SHP77 treated with DMSO at 0.1 percent for 48 hours (cell line): ENCODE data around the gene ZNHIT6.

Experiments used
- DNase-seq: peaks from one replicate; lab custom pipeline; 2025; lab: John Stamatoyannopoulos, UW

ZNHIT6 gene

DNA sequence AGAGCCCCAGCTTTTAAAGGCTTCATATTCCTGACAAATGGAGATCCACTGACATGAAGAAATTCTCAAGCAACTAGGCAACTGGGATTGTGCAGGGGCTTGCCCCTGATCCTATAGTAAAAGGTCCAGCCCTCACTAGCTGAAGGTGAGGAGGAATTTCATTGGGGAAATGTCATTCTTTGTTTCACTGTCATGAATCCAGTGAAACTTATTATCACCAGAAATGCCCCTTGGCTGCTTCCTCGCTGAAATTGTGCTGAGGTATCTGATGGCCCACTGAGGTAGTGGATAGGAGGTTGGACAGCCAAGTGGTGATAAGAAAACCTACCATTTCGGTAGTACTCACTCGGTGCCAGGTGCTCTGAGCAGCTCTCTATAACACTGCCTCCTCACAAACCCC lies 91.5 kb downstream of the ZNHIT6 start:
- no peak for DNase-seq

DNA sequence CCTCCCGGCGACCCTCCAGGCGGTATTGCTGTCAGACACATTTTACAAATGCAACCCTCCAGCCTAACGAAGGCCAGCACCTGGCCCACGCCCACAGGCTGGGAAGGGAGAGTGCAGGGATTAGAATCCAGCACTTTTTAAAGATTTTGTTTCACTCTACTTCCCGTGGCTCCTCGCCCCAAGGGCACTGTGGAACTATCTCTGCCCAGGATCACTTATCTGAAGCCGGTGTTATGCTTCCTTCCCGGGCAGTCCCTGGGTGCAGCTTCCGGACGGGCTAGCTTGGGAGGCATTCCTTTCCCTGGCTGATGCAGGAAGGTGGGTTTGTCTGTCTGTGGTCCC lies 91.9 kb downstream of the ZNHIT6 start:
- DNase-seq: no peak

DNA sequence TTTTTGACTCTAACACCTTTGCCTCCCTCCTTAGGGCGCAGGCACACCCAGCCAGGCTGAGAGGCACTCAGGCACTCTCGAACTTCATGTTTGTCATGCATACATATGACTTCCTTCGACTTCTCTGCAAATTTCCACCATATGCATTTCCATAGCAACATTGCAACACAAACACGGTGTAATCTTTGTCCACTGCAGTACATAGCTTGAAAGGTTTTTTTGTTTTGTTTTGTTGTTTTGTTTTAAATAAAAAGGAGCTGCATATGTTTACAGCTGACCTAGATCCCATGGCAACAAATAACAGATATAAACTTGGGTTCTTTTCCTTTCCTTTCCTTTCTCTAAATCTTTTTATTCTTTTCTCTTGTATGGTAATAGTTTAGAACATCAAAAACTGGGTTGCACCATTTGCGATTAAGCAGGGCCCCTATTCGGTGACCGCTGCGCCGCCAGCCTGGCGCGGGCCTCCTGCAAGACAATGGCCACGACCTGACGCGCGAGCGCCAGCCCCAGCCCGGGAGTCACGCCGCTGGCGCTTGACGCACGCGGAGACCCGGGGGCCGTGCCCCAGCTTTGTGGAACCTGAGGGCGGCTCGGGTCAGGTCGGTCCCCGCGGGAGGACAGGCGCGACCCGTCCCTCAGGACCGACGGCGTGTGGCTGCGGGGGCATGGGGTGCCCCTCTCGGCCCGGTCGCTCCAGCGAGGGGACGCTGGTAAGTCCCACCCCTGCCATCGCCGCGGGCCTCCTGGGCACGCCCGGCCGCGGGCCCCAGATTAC lies 92.5 kb downstream of the ZNHIT6 start:
- no peak for DNase-seq

DNA sequence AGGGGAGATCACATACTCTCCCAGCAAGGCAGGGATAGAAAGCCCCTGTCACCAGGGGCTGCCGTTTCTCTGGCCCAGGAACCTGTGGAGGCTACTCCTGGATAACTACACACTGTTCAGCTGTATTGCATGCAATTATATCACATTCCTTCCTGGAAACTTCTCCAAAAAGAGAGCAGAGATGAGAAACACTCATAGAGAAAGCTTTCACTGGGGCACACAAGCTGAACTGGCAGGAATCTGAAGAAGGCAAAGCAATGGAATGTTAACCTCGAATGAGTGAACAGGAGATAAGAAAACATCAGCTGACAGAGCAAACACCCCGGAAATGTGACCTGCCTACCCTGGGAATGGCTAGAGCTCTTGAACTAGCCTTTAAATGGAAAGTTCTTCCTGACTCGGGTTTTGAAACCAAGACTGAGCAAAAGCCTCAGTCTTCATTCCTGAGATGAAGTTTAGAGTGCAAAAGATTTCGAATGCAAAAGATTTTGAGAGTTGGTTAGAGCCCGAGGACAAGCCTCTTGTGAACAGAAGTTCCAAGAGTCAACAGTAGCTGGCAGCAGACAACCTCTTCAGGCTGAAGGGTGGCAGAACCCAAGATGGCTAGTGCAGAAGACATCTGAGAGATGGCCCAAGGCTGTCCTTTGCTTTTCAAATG lies 95.4 kb downstream of the ZNHIT6 start:
- no peak for DNase-seq

DNA sequence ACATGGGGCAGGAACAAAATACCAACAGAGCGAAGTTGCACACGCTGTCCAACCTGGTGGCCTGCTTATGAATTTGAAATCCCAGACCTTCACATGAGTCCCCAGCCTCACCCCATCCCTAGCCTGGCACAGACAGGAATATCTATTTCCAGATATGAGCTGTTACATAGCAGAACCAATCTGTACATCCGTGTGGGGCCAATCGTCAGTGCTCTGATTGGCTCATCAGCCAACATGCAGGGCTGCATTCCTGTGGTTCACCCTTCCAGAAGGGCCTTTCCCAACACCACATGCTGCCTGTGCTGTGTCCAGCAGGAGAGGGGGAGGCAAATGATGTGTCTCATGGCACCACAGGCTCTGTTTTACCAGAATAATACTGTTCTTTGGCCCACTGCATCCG lies 96.4 kb downstream of the ZNHIT6 start:
- no peak for DNase-seq

DNA sequence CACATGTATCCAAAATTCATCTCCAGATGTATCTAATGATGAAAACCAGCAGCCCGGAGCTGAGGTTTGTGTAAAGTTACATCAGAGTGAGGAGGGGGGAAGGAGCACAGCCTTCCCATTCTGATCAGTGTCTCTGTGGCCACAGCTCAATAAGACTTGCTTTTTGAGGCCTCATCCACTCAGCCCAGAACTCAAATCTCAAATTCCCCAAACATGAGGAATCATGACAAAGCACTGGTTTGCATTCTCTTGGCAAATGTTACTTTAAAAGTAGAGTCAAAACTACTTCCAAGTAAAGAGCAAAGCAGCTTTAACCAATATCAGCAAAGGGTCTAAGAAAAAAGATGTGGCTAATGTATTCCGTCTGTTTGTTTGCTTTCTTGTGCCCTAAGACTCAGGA lies 96.8 kb downstream of the ZNHIT6 start:
- DNase-seq: no peak

DNA sequence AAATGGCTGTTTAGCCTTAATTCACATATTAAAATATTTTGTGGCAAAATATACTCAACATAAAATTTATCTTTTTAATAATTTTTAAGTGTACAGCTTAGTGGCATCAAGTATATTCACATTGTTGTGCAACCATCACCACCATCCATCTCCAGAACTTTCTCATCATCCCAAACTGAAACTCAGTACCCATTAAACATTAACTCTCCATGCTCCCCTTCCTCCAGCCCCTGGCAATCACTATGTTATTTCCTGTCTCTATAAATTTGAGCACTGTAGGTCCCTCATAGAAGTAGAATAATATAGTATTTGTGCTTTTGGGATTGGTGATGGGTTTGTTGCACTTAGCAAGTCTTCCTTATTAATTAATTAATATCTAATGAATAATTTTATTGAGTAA lies 98.3 kb downstream of the ZNHIT6 start:
- no peak for DNase-seq

DNA sequence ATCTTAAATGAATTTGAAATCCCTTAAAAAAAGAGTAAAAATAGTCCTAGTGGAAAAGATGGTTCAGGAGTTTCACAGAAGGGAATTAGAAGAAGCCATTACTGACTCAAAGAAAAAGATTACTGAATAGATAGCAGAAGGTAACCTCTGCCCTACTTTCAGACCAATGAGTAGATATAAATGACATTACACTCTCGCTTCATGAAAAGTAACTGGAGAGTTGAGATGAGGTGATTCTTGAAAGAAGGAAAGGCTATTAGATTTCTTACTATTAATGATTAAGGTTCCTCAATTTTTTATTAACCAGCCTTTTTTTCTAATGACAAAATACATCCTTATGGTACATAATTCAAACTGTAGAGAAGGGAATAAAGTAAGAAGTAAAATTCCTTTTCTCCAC lies 99.4 kb downstream of the ZNHIT6 start:
- DNase-seq: no peak

DNA sequence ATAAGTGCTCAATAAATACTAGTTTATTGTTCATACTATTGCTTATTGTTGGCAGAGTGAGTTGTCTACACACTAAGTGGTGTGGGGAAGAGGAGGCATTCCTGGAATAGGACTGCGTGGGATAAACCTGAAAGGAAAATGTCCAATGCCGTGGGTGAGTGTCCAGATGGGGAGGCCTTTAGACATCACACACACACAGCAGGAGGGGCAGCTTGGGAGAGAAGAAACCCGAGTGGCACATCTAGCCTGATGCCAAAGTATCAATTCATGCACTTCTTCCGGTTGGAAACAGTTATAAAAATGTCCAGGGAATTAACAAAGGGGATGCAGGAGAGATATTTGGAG lies 100.3 kb downstream of the ZNHIT6 start:
- DNase-seq: no peak

DNA sequence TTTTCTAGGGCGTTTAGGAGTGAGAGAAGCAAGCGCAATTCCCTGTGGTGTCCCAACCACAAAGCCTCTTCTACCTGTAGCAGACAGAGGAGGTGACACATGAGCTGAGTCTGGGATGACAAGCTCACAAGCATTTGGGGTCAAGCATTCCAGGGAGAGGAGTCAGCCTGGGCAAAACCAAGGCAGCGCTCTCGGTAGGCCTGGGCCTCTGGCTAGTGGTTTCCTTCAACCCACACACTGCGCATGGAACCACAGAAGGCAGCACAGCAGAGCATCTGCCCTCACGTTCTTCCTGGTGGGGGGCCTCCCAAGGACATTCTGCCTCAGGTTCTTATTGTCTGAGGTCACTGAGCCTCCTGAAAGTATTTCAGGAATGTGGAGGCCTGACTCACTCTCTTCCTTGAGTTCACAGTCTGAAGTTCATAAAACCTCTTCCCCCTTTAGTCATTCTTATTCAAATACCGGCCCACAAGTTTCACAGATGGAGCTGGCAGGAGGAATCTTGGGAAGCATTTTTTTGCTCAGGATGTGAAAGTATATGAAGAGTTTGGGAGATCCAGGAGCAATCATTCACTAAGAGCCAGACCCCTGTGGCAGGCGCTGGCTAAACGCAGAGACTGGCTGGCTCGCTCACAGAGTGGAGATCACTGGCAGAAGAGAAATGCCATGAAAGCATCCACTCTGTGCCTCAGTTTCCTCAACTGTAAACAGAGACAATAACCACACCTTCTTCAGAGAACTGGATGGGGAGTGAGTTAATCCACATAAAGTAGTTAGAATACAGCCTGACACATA lies 100.9 kb downstream of the ZNHIT6 start:
- DNase-seq: no peak

DNA sequence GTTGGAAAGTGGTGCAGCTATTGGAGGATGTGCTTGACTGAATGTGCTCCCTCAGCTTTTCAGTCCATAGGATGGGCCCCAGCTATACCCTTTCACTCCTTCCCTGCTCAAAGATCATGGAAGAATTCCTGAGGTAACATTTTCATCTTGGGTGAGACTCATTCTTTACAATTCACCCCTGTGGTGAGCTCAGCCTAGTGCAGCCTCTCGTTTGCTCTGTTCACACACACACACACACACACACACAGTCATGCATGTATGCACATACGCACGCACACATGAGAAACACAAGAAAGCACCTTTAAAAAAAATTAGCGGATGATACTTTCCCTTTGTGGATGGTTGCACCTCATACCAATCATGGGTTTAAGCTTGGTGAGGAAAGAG lies 101.8 kb downstream of the ZNHIT6 start:
- DNase-seq: no peak

DNA sequence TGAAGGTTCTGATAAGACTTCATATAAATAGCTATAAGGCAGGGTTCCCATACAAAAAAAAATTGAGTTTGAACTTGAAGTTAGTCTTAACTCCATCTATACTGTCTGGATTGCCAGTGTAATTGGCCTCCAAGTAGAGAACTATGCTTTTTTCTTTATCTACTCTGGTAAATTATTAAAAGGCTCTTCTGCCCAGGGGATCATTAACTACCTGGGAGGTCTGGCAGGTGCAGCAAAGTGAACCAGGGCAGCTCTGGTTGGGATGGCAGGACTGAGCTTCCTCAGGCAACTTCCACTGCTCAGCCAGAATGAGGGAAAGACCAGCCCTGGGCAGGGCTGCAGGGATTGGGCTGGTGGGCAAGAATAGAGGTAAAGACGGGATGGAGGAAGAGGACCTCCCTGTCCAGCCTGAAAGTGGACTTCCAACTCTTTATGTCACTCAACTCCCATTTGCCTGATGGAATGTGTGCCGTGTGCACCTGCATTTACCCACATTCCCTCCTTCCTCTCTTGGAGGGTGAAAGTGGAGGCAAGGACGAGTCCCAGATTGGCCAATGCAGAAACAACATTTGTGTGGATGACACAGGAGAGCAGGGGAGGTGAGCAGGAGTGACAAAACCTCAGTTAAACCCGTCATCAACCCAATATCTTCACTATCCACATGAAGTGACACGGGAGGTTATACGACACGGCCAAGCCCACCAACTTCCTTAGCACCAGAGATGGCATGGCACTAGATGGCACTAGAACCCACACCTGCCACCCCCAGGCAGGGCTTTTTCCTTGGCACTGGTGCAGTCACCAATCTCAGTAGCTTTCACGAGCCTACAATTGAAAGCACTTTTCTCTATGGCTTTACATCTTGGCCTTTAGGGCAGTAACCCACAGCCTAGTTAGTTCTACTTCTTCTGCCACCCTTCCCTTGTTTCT lies 102.5 kb downstream of the ZNHIT6 start:
- DNase-seq: no peak

DNA sequence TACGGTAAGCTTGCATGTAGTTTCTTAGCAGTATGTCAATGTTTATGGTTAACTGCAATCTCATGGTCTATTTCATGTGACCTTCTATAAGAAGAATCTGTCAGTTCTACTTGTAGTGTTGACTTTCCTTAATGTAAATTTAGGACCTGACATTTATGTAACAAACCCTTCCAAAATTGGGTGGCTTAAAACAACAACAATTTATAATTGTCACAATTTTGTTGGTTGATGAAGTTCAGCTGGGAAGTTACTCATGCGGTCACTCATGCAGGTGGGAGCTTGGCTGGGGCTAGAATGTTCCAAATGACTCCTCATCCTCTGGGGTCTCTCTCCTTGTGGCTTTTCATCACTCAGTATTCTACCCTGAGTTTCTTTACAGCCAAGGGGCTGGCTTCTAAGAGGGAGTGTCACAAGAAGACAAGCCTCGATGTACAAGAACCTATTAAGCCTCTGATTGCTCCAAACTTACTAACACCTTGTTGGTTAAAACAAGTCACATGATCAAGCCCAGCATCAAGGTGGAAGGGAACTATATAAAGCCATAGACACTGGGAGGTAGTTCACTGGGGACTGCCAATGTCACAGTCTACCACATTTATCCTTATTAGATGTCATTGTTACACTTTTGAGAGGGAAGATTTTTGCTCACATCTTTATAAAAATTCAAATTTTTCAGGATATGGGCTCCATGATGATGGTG lies 103.8 kb downstream of the ZNHIT6 start:
- DNase-seq: no peak

DNA sequence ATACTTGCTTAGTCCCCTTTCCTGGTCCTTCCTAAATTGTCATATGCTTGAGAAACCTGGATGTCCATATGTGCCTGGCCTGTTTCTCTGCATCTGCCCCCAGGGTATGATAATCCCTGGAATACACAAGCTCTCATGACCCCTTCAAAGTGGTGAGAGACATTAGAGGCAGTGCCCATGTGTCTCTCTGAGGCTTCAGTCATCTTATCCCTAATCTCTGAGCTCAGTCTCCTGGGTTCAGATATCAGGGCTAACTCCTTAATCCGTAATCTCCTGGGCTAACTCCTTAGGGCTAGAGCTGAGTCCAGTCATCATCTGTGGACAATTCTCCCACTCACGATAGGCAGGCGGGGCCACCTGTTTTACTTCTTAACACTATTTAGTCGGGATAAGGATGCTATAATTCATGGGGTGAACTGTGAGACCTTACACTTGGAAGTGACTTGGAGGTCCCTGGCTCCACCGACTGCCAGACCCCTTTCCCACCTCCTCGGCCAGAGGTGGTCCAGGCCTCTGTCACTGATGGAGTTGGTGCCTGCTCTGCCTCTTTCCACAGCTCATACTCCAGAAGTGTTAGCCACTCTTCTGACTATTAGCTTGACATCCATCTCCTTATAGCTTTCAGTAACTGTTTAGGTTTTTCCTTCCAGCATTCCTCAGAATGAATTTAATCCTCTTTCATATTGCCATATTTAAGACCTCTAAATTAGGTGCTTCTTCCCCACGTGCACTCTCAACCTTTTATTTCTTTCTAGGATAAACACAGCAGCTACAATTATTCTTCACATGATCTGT lies 105.0 kb downstream of the ZNHIT6 start:
- no peak for DNase-seq

DNA sequence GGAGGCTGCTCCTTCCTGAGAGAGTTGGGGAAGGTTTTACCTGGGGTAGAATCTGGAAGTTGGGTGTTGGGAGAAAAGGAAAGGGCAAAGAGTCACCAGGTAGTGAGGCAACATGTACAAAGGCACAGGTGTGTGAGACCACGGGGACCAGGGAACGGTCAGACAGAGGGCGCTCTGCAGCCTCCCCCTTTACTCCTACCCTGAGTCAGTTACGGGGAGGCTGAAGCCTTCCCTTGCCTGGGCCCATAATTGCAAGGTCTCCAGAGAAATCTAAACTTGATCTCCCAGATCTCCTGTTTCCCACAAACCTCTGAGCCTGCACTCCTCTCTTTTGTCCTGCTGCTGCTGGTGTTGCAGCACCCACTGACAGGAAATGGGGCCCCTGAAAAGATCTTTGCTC lies 105.7 kb downstream of the ZNHIT6 start:
- no peak for DNase-seq

DNA sequence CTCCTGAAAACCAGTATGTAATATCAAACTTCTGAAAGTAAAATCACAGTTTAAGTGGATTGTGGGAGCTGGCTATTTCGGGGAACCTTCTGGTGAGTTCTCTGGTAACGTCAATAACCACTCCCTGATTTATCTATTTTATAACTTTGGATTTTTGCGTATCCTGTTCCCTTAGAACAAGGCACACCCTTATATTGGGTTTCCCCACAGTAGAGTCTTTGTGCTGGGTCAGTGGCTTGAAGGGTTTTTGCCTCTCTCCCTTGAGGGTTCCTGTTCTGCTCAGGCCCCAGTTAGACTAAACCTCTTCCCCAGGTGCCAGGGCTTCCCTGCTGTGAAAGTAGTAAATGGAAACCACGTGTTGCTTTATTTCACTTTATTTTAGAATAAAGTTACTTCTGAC lies 106.3 kb downstream of the ZNHIT6 start:
- DNase-seq: no peak

DNA sequence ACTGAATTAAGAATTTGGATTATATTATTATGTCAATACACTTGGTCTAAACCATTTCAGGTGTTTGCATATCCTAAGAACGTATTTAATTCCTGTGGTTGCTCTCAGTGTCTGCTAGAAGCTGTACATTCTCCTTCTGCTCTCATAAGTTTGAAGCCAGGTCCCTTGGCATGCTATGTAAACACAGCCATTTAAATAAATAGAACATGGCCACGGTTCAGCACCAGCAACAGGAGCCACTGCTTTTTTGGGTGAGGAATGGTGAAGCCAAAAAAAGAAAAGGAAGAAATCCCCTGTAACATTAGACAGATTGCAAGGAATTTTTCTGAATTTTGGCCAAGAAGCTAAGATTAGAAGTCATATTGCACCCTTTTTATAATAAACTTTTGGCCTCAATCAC lies 108.6 kb downstream of the ZNHIT6 start:
- DNase-seq: no peak
